Heart left ventricle (tissue), 13 donors: ENCODE measurements around the gene RAB11B.

Source experiments
- POLR2A ChIP-seq, 2 donors: fragments of 450-650 bp; IDR thresholded peaks; one replicate each; pipeline ENCODE4 v1.6.1; 2017; ENCODE audit warnings: antibody characterized with exemption in 2 of 2, mild to moderate bottlenecking in 2 of 2, moderate library complexity in 2 of 2
- TF ChIP-seq, protein P1 (sequence below), 12 donors: fragments of 200-600 bp; sonication (generic) in 4 of 12; IDR thresholded peaks; one replicate each; pipeline versions ENCODE4 v1.5.0 to v1.8.0; 2018 to 2022; ENCODE audit warnings: antibody characterized with exemption in 12 of 12, mild to moderate bottlenecking in 5 of 12
- donor health status: ischemic (EF 13 %, LVEDD 7.1; RV severe dilation, severe dysfunction).
- donor health status: DM: no; HTN: yes; CAD: no.
- donor health status: DM: no; HTN: no; CAD: no.
- donor health status: ischemic (EF 25% LVEDD 6.9; RV normal size, moderate dysfunction).
- donor health status: ischemic (EF 25% LVEDD 5.7; RV mildly dilated, moderate dysfunction).
- donor health status: ischemic (EF 35%, LVEDD 5.7; RV mildly dilated, moderate dysfunction).
- donor health status: nonischemic (EF 11% LVEDD 7.7; RV severe dilation, severe dysfunction).
- donor health status: DM: yes; HTN: yes; CAD: no.
- donor health status: PGD.
- donor health status: ischemic (EF 29% LVEDD 5.4; RV normal size, mild dysfunction).
- donor health status: nonischemic (EF 23%, LVEDD 6.1; RV moderate dilation, normal function).

DNA sequence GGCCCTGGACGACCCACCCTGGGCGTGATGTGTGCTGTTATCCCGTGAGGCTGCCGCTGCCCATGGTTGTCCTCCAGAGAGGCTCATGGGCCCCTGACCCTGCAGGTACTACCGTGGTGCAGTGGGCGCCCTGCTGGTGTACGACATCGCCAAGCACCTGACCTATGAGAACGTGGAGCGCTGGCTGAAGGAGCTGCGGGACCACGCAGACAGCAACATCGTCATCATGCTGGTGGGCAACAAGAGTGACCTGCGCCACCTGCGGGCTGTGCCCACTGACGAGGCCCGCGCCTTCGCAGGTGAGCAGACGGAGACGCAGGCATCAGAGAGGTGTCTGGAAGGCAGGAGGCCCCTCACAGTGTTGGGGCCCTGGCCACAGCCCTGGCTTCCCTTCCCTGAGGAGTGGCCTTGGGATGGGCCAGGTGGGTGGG lies 11.8 kb downstream of the RAB11B start:
- TF ChIP-seq POLR2A (IDR thresholded peaks at IDR 0.05): no peak
- TF ChIP-seq, protein P1, sequence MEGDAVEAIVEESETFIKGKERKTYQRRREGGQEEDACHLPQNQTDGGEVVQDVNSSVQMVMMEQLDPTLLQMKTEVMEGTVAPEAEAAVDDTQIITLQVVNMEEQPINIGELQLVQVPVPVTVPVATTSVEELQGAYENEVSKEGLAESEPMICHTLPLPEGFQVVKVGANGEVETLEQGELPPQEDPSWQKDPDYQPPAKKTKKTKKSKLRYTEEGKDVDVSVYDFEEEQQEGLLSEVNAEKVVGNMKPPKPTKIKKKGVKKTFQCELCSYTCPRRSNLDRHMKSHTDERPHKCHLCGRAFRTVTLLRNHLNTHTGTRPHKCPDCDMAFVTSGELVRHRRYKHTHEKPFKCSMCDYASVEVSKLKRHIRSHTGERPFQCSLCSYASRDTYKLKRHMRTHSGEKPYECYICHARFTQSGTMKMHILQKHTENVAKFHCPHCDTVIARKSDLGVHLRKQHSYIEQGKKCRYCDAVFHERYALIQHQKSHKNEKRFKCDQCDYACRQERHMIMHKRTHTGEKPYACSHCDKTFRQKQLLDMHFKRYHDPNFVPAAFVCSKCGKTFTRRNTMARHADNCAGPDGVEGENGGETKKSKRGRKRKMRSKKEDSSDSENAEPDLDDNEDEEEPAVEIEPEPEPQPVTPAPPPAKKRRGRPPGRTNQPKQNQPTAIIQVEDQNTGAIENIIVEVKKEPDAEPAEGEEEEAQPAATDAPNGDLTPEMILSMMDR (IDR thresholded peaks at IDR 0.05): no peak
